Type B pancreatic cell (in vitro differentiated cells): ENCODE measurements around the gene CA7. TPM values are rescaled to one million over a fixed set of nuclear protein-coding genes. Genes with fewer than 3 reads are reported as not detected.

Source experiments
- DNase-seq: peaks from one replicate; pipeline ENCODE4 v3.0.0; 2021; ENCODE audit warnings: mixed read lengths; ENCODE audit not compliant: unreplicated experiment; ENCODE audit errors: extremely low spot score
- H3K27ac Mint-ChIP-seq: 2 replicates; pipeline ENCODE4 v1.8.0; 2021; ENCODE audit warnings: mild to moderate bottlenecking, mixed read lengths
- H3K27me3 Mint-ChIP-seq: 2 replicates; pipeline ENCODE4 v1.8.0; 2021; ENCODE audit warnings: mixed read lengths
- H3K36me3 Mint-ChIP-seq: 2 replicates; pipeline ENCODE4 v1.8.0; 2021; ENCODE audit warnings: mixed read lengths
- H3K4me1 Mint-ChIP-seq: one replicate; pipeline ENCODE4 v1.8.0; 2021; ENCODE audit warnings: mixed read lengths; ENCODE audit not compliant: unreplicated experiment
- H3K4me3 Mint-ChIP-seq: 2 replicates; pipeline ENCODE4 v1.8.0; 2021; ENCODE audit warnings: mild to moderate bottlenecking, mixed read lengths
- H3K9me3 Mint-ChIP-seq: 2 replicates; pipeline ENCODE4 v1.8.0; 2021; ENCODE audit warnings: mixed read lengths
- total RNA-seq: library from RNA; stranded (reverse); gene quantifications from 2 replicates; pipeline ENCODE4 v1.2.1, GENCODE V29; 2021; ENCODE audit warnings: low replicate concordance
- TF ChIP-seq, protein P1 (sequence below): fragments of 200-600 bp; sonication (generic); conservative IDR thresholded peaks from 2 replicates; pipeline ENCODE4 v1.5.0; 2021; ENCODE audit warnings: antibody characterized with exemption, mild to moderate bottlenecking

Gene CA7
- total RNA-seq, 1 donor from 2014 or later, result 0.70 TPM

DNA sequence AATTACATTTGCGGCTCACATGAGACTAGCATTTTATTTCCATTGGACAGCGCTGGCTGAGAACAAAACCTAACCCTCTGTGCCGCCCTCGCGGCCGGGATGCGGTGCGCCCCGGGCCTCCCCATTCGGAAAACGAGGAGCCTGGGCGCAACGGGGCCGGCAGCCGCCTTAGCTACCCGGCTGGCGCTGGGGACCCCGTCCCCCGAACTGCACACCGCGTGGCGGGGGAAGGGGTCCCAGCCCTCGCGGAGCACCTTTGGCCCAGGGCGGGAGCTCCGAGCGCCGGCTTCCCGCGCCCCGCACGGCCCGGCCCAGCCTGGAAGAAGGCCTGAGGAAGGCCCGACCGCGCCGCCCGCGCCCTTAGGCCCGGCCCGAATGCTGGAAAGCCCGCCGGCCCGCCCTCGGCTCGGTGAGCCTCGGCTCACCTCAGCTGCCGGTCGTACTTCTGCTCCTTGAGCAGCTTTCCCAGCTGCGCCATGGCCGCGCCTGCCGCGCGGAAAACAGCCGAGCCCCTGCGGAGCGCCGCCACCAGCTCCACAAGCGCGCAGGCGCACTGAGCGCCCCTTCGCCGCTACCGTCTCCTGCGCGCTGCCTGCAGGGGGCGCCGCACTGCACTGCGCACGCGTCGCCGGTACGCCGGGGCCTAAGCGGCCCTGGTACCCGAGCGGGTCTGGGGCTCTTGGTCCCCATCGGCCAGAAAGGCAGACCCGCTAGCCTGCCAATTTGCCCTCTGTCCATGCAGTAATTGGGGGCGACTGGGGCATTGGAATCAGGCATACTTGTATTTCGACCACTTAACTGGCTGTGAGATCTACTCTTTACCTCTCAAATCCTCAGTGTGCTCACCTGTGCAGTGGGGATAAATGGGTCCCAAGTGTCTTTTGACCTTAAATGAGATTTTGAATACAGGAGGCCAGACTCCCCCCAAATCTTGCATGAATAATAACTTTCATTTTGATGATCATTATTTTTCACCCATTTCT is 13.5 kb upstream of the CA7 start, which contains the start of gene NAE1:
TSS of gene NAE1 (minus strand) at position 555 of the 983 bp plus-strand sequence. CDS start at position 478, 77 bp downstream.
- H3K27ac Mint-ChIP-seq, result no peak within 1 kb of the TSS
- TF ChIP-seq, protein P1, sequence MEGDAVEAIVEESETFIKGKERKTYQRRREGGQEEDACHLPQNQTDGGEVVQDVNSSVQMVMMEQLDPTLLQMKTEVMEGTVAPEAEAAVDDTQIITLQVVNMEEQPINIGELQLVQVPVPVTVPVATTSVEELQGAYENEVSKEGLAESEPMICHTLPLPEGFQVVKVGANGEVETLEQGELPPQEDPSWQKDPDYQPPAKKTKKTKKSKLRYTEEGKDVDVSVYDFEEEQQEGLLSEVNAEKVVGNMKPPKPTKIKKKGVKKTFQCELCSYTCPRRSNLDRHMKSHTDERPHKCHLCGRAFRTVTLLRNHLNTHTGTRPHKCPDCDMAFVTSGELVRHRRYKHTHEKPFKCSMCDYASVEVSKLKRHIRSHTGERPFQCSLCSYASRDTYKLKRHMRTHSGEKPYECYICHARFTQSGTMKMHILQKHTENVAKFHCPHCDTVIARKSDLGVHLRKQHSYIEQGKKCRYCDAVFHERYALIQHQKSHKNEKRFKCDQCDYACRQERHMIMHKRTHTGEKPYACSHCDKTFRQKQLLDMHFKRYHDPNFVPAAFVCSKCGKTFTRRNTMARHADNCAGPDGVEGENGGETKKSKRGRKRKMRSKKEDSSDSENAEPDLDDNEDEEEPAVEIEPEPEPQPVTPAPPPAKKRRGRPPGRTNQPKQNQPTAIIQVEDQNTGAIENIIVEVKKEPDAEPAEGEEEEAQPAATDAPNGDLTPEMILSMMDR, result peak; percentile 100
- peak; percentile 96 for DNase-seq
- H3K4me3 Mint-ChIP-seq, result peak within 1 kb of the TSS; percentile 83
- peaks cover 21% of the 10 kb centered on the region for H3K27me3 Mint-ChIP-seq
- peaks cover 19% of the 10 kb centered on the region for H3K4me1 Mint-ChIP-seq
- H3K36me3 Mint-ChIP-seq, result peaks cover 15% of the 10 kb centered on the region
- H3K9me3 Mint-ChIP-seq, result no peaks in the 10 kb centered on the region

DNA sequence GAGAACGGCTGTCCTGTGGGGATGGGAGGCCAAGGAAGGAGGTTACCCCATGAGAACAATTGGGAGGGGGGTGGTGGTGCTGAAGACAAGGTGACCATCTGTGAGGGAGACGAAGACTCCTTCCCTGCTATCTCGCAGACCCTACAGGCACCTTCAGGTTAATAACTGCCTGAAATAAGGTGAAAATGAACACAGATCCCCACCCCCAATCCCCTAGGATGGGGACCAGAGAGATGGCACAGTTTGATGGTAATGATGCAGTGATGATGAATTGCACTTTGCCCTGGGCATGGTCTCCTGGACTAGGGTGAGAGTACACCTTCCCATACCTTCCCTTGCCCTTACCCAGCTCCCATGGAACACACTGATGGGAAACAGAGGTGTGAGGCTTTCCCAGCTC is 12.0 kb upstream of the CA7 start:
- Mint-ChIP-seq H3K4me3 (no peak overlapping the region), H3K36me3 (peaks cover 5% of the 10 kb centered on the region), H3K27me3 (peaks cover 21% of the 10 kb centered on the region), H3K9me3 (no peaks in the 10 kb centered on the region), H3K4me1 (peaks cover 15% of the 10 kb centered on the region), H3K27ac (no peak overlapping the region)
- DNase-seq, result no peak
- TF ChIP-seq, protein P1, result no peak

DNA sequence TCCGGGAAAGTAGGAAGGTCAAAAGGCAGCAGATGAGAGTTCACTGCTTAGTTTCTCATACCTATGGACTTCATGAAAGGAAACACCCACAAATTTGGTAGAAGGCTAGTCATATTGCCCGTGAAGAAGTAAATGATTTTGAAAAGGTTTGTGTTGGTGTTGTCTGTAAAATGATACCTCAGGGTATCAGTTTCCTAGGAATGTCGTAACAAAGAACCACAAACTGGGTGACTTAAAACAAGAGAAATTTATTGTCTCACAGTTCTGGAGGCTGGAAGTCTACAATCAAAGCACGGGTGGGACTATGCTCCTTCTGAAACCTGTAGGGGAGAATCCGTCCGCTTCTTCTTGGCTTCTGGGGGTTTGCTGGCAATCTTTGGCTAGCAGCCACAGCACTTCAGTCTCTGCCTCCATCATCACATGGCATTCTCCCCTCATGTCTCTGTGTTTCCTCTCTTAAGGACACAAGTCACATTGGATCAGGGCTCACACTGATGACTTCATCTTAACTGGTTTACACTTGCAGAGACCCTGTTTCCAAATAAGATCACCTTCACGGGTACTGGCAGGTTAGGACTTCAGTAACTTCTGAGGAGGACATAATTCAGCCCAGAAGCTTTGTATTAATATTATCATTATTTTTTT is 11.4 kb upstream of the CA7 start:
- no peak overlapping the region for H3K27ac Mint-ChIP-seq
- TF ChIP-seq, protein P1, result no peak
- H3K4me3 Mint-ChIP-seq, result peak overlapping the region; percentile 35
- DNase-seq, result no peak
- peaks cover 2% of the 10 kb centered on the region for H3K36me3 Mint-ChIP-seq
- peaks cover 11% of the 10 kb centered on the region for H3K4me1 Mint-ChIP-seq
- H3K9me3 Mint-ChIP-seq, result no peaks in the 10 kb centered on the region
- peaks cover 25% of the 10 kb centered on the region for H3K27me3 Mint-ChIP-seq

DNA sequence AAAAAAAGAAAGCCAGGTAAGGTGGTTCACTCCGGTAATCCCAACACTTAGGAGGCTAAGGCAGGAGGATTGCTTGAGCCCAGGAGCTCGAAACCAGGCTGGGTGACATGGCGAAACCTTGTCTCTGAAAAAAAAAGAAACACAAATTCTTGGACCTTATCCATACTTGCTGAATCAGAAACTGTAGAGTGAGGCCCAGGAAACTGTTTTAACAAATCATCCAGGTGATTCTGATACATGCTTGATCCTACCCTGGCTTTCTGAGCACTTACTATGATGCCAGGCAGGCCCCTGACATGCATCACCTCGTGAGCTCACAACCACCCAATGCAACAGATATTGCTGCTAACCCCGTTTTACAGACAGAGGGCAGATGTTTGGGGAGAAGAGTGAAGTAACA is 9.5 kb upstream of the CA7 start:
- no peaks in the 10 kb centered on the region for H3K36me3 Mint-ChIP-seq

DNA sequence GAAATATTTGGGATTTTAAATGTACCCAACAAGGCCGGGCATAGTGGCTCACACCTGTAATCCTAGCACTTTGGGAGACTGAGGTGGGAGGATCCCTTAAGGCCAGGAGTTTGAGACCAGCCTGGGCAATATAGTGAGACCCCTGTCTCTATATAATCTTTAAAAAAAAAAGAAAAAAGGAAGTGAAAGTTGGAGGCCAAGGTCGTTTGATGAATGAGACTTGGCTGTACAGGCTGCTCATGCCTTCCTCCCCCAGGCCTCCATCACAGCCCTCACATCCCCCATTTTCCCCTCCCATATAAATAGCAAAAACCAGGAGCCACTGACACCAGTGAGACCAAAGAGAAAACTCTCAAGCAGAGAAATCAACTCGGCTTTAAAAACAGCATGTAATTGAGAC is 3.3 kb upstream of the CA7 start:
- Mint-ChIP-seq H3K9me3 (peaks cover 6% of the 10 kb centered on the region), H3K4me1 (peaks cover 7% of the 10 kb centered on the region), H3K4me3 (no peak overlapping the region), H3K27me3 (peaks cover 72% of the 10 kb centered on the region), H3K27ac (no peak overlapping the region), H3K36me3 (no peaks in the 10 kb centered on the region)
- peak; percentile 3 for DNase-seq
- TF ChIP-seq, protein P1, result no peak

More for the DNA sequence above, 9.5 kb upstream of the CA7 start:
- H3K9me3 Mint-ChIP-seq, result peaks cover 6% of the 10 kb centered on the region
- DNase-seq, result no peak
- no peak overlapping the region for H3K27ac Mint-ChIP-seq
- TF ChIP-seq, protein P1, result no peak
- no peak overlapping the region for H3K4me3 Mint-ChIP-seq
- no peaks in the 10 kb centered on the region for H3K4me1 Mint-ChIP-seq
- peaks cover 43% of the 10 kb centered on the region for H3K27me3 Mint-ChIP-seq
